COR-L47 (cell line): ENCODE measurements around the gene POR.

Experiments used
- DNase-seq: peaks from one replicate; lab custom pipeline; 2025; lab: John Stamatoyannopoulos, UW

POR gene

GRCh38 chr7:75979759-75980429 lies 64.9 kb downstream of the POR start:
- DNase-seq: no peak

DNA sequence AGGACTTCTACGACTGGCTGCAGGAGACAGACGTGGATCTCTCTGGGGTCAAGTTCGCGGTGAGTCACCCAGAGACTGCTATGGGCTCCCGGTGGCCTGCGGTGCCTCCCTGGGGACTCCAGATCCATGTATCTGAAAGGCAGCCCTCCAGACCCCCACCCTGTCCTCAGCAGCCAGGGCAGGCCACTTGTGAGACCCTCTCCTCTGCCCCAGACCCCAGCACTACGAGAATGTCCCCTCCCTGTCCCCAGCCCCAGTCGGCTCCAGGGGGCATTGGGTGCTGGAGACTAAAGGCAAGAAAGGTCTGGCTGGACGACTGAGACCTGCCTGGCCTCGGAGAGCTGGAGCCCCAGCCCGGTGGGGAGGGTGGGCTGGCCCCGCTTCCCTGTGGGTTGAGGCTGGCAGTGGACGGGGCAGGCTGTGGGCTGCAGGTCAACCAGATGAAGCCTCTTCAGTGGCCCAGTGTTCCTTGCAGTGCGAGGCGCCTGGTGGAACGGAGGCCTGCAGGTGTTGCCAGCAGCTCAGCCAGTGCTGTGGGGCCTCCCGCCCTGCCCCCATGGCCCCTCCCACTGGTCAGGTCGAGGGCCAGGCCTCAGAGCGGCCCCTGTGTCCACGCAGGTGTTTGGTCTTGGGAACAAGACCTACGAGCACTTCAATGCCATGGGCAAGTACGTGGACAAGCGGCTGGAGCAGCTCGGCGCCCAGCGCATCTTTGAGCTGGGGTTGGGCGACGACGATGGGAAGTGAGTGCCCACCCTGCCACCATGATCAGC lies 65.7 kb downstream of the POR start:
- no peak for DNase-seq

DNA sequence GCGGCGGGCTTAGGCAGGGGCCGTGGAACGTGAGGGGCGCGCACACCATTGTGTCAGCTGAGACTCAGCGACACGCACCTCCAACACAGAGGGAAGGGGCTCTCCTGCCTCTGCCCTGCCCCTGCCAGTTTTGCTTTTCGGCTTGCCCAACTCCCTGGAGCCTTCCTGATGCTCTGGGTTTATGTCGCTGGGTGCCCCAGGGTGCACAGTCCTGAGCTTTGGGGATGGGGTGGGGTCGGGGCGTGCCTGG lies 66.2 kb downstream of the POR start:
- no peak for DNase-seq

DNA sequence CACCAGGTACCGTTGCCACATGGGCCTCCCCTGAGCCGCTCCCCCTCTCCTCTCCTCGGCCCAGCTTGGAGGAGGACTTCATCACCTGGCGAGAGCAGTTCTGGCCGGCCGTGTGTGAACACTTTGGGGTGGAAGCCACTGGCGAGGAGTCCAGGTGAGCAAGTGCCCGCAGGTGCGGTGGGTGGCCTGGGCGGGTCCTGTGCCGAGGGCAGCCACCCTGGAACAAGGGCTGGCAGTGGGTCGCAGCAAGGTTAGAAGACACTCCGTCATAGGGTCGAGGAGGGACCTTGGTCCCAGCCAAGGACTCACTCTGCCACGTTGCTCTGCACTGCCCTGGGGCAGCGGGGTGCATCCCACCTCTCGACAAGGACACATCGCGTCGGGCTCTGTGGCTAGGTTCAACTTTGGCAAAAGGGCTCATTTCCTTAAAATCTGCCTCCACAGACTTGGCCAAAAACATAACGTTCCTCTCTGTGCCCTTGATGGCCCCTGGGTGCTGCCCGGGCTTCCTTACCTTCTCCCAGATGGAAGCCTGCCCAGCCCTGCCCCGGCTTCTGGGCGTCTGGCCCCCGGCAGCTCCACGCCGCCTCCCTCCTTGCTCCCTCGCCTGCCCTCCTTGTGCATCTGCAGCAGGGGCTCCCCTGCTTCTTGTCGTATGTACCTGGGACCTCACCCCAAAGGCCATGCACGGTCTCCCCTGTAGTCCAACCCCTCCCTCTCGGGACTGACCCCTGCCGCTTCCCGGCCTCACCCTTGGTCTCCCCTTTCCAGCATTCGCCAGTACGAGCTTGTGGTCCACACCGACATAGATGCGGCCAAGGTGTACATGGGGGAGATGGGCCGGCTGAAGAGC lies 66.7 kb downstream of the POR start:
- DNase-seq: no peak

DNA sequence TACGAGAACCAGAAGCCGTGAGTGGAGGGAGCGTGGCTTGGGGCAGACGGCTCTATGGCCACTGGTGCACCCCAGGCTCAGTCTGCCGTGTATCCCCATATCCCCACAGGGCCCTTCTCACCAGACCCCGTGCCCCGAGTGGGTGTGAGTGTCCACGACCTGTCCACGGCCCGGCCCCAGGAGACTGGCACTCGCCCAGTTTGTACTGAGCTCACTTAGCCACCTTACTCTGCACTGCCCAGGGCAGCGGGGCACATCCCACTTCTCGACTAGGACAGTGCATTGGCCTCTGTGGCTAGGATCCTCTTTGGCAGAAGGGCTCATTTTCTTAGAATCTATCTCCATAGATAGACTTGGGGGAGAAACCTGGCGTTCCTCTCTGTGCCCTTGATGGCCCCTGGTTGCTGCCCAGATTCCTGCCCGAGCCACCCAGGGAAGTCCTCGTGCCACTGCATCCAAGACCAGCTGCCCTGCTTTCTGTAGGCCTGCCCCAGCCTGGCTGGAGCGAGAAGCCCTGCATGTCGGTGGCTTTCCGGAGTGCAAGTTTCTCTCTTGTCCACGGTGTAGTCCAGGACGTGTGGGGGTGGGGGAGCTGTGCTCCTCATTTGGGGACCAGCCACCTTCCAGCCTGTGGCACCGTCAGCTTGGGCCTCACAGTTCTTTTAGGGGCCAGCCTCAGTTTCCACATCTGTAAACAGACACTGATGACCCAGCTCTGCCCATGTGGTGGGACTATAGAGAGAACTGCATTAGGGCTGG lies 67.5 kb downstream of the POR start:
- no peak for DNase-seq

- no peak for DNase-seq
These were observed 68.6 kb downstream of the POR start for GRCh38 chr7:75983471-75984129.

GRCh38 chr7:75984130-75985008 lies 69.4 kb downstream of the POR start:
- DNase-seq: no peak

DNA sequence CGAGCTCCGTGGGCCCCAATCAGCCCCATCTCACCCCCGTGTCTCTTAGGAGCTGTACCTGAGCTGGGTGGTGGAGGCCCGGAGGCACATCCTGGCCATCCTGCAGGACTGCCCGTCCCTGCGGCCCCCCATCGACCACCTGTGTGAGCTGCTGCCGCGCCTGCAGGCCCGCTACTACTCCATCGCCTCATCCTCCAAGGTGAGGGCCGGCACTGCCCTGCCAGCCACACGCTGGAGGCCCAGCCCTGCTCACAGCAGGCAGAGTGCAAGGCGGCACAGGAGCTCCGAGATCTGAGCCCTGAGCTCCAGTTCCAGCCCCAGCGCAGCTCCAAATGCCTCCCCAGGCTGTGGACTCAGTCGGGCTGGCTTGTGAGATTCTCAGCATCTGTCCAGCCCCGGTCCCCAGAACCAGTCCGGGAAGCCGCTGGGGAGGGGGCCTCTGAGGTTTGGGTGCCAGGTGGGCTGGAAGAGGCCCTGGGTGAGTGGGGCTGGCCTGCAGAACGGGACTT lies 70.1 kb downstream of the POR start:
- DNase-seq: no peak

DNA sequence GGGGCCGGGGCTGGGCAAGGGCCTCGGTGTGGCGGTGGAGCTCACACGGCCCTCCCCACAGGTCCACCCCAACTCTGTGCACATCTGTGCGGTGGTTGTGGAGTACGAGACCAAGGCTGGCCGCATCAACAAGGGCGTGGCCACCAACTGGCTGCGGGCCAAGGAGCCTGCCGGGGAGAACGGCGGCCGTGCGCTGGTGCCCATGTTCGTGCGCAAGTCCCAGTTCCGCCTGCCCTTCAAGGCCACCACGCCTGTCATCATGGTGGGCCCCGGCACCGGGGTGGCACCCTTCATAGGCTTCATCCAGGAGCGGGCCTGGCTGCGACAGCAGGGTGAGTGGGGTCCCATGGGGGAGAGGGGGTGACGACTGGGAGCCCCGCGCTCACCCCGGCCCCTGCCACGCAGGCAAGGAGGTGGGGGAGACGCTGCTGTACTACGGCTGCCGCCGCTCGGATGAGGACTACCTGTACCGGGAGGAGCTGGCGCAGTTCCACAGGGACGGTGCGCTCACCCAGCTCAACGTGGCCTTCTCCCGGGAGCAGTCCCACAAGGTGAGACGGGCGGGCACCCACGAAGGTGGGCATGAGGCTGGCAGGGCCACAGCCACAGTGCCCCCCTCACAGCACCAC lies 70.7 kb downstream of the POR start:
- no peak for DNase-seq

DNA sequence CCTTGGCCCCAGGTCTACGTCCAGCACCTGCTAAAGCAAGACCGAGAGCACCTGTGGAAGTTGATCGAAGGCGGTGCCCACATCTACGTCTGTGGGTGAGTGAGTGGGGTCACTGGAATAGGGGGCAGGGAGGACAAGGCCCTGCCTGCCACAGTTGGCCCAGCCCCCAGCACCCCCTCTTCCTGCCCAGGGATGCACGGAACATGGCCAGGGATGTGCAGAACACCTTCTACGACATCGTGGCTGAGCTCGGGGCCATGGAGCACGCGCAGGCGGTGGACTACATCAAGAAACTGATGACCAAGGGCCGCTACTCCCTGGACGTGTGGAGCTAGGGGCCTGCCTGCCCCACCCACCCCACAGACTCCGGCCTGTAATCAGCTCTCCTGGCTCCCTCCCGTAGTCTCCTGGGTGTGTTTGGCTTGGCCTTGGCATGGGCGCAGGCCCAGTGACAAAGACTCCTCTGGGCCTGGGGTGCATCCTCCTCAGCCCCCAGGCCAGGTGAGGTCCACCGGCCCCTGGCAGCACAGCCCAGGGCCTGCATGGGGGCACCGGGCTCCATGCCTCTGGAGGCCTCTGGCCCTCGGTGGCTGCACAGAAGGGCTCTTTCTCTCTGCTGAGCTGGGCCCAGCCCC lies 71.3 kb downstream of the POR start:
- DNase-seq: no peak

DNA sequence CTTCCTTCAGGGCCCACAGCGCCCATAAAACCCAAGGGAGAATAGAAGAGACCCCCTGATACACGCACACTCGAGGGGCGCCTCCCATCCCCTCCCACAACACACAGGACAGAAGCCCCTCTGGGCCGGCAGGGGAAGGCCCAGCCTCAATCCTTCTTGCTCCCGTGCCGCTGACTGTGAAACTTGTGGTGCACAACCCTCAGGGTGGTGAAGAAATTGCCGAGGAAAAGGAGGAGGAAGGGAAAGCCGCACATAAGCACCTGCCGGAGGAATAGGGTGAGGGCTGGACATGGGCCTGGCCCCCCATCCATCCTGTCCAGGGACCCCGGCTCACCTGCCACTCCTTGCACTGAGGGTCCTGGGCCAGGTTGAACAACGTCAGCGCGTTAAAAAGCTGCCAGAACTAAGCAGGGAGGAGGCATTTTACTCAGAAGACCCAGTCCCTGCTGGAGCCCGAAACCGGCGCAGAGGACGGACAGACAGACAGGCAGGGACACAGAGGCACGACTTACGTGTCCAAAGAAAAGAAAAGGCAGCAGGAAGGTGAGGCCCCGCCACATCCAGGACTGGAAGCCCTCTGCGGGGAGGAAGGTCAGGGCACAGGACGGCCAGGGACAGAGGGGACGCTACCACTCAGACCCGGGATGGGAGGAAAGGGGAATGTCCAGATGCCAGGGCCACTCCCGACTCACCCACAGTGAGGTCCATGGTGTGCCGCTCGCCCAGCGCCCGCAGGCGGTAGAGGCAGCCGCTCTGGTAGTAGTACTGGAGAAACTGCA lies 72.3 kb downstream of the POR start:
- DNase-seq: no peak

DNA sequence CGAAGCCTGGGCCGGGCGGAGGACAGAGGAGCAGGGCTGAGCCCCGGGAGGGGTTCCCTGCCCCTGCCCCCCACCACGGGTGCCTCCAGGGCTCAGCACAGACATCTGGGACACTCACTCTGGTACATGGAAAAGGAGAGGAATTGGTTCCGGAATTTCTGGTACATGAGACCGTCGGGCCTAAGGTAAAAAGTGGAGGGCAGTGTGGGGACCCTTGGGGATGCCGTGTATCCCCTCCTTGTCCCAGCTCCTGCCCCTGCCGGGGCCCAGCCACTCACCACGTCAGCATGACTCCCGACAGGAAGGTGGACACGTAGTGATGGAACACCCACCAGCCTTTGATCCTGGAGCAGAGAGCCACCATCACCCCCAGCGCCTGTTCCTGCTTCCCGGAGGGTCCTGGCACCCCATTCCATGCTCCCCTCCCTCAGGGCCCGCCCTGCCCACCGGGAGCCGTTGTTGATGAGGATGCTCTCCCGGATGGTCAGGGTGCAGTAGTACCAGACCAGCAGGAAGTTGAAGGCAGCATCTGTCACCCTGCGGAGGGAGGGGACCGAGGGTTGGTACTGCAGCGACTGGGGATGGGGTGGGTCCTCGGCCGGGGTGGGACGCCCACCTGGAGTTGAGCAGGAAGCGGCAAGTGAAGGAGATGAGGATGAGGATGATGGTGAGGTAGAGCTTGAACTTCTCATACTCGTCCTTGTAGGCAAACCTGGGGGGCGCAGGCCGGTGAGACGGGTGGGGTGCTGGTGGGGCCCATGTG lies 73.0 kb downstream of the POR start:
- no peak for DNase-seq

DNA sequence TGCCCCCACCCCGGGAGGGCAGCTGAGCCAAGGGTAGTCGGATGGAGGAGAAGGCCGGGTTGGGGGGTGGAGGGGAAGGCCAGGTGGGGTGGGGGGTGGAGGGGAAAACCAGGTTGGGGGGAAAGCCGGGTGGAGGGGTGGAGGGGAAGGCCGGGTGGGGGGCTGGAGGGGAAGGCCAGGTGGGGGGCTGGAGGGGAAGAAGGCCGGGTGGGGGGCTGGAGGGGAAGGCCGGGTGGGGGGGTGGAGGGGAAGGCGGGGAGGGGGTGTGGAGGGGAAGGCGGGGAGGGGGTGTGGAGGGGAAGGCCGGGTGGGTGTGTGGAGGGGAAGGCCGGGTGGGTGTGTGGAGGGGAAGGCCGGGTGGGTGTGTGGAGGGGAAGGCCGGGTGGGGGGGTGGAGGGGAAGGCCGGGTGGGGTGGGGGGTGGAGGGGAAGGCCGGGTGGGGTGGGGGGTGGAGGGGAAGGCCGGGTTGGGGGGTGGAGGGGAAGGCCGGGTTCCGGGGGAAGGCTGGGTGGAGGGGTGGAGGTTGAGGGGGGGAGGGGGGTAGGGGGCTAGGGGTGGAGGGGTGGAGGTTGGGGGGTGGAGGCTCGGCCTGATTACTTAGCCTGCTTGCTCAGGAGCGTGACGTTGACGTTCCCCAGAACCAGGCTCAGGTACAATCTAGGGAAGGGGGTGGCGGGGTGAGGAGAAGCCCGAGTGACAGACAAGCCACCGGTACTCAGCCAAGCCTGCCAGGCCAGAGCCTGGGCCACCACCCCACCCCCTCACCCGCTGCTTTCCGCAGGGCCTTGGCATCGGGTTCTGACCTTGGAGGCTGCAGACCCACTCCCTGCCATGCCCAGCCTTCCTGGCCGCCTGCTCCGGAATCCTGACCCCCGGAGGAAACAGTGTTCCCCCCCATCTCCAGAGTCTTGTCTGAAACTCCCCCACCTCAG lies 73.9 kb downstream of the POR start:
- DNase-seq: no peak

- DNase-seq: no peak
These were observed 74.8 kb downstream of the POR start for GRCh38 chr7:75989500-75990388.

GRCh38 chr7:75991531-75992082 lies 76.7 kb downstream of the POR start:
- DNase-seq: no peak
